MM.1S (cell line): Measurements from ENCODE around the gene TUBA4A.

Experiments used
- CTCF ChIP-seq: fragments of 300-600 bp; sonication (generic); IDR thresholded peaks from 2 replicates; pipeline ENCODE4 v1.5.1; 2016; ENCODE audit warnings: antibody characterized with exemption, low read length, mixed read lengths
- EZH2 ChIP-seq: fragments of 300-600 bp; sonication (generic); optimal IDR thresholded peaks from 2 replicates; pipeline ENCODE3; 2017; ENCODE audit warnings: low read depth, mild to moderate bottlenecking, antibody characterized with exemption, low read length, mixed read lengths
- EZH2phosphoT487 ChIP-seq: fragments of 300-600 bp; sonication (generic); IDR thresholded peaks from 2 replicates; pipeline ENCODE4 v1.6.1; 2018; ENCODE audit warnings: antibody characterized with exemption, low read length

GRCh38 chr2:219254590-219255201 is 978 bp upstream of the TUBA4A start:
- TF ChIP-seq CTCF (no peak), EZH2 (no peak), EZH2phosphoT487 (no peak)
